GM10266 (cell line): ENCODE results near the gene CCDC195.

Source experiments
- DNase-seq: peaks from one replicate; pipeline ENCODE4 v3.0.0; 2012; ENCODE audit errors: extremely low spot score
- CTCF ChIP-seq: IDR thresholded peaks from 2 replicates; pipeline ENCODE4 v1.5.1; 2012; ENCODE audit warnings: mild to moderate bottlenecking, low read depth; ENCODE audit not compliant: control insufficient read depth, insufficient read depth; ENCODE audit errors: missing control alignments

CCDC195 gene

GRCh38 chr2:224722770-224723169, 6.6 kb upstream of the CCDC195 start:
- TF ChIP-seq CTCF = no peak
- no peak for DNase-seq

DNA sequence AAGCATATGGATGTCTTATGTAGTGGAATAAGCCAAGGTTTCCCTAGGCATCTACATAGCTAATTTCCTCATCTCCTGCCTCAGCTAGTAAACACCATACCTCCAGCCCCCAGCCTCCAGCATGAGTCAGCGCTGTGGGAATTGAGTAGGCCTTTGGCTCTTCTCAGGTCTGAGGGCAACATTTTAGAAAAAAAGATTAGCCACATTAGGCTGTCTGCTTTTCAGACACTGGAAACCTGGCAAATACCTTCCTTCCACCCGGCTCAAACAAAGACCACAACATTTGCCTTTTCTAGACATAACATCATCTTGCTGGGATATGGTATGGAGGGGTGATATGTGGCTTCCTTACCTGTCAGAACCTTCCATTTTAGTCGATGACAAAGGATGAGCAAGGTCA, 6.1 kb upstream of the CCDC195 start:
- TF ChIP-seq CTCF = no peak
- DNase-seq = no peak

DNA sequence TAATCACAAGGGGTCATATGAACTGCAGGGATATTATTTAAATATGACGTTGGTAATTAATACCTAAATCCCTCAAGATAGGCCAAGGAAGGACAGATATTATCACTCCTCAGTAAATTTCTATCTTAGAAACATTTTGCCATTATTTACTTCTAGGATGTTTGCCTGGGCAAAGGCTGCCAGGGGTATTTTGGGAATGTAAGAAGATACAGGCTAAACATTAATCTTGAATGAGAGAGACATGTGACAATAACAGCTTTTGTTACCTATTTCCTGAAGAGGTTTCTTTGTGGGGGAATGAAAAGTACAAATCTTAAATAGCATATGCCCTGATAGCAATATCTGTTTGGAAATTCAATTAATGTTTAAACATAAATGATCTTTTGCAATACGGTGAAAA, 756 bp upstream of the CCDC195 start:
- no peak for TF ChIP-seq CTCF
- DNase-seq = no peak

GRCh38 chr2:224711859-224712665, 4.1 kb downstream of the CCDC195 start:
- no peak for DNase-seq
- TF ChIP-seq CTCF = no peak

GRCh38 chr2:224711381-224711780, 4.8 kb downstream of the CCDC195 start:
- no peak for TF ChIP-seq CTCF
- no peak for DNase-seq

- no peak for TF ChIP-seq CTCF
- DNase-seq = no peak
Observed at GRCh38 chr2:224709301-224709700, 6.9 kb downstream of the CCDC195 start.

DNA sequence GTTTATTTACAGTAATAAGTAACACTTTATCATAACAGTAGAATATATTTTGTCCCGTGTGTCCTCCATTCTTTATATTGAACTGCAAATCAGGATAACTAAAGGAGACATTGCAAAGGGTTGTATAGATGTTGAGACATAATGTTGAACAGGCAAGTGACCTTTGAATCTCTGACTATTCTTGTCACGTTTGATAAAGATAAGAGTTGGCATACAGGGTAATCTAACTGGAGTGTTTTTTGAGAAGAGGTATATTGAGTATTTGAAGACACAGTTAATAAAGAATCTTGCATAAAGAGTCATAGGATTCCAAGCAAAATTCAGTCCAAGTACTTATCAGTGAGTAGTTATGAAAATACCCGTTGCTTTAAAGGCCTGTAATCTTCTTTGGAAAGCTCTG, 21.7 kb downstream of the CCDC195 start:
- DNase-seq = no peak
- TF ChIP-seq CTCF = no peak
